ENCODE data around the gene ABCA2.
A peak's percentile ranks its signal among the peaks of the same experiment; 100 is the strongest.

Gene ABCA2

DNA sequence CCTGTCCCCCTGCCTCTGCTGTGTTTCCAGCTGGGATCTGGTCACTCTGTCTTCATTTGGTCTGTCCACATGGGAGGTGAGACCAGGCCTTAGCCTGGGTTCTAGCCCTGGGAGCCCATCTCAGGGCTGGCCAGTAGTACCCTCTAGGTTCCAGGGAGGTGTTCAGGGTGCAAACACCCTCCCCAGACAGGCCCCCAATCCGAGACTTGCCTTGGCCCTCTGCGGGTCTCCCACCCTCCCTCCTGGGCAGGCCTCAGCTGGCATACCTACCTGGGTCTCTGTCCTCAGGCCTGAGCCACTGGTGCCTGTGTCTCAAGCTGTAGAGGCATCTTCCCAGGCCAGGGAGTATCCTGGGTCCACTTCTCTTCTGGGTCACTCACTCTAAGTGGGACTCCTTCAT lies 43.2 kb upstream of the ABCA2 start:
- H3K4me3 ChIP-seq (ENCODE audit: control insufficient read depth, low read depth, low read length), result no peak overlapping the region
- no peak for DNase-seq (ENCODE audit: low read depth)
- TF ChIP-seq CTCF (IDR thresholded peaks at IDR 0.05; ENCODE audit: control insufficient read depth, insufficient read depth, low read depth, low read length, missing control alignments), result no peak

DNA sequence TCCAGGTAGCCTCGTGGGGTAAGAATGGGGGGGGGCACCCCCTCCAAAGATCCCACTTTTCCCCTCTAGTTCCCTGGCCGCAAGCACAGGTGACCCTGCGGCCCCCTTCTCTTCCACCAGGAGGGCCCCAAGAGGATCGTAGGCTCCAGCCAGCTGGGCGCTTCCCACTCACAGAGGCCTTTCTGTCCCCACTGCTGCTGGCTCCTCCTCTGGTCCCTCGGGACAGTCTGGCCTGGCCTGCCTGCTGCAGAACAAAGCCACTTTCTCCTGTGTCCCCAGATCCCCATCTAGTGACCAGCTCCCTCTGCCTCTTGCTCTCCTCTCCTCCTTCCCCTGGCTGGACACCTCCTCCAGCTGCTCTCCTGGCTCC lies 42.9 kb upstream of the ABCA2 start:
- peak overlapping the region; percentile 52 for H3K4me3 ChIP-seq (ENCODE audit: control insufficient read depth, low read depth, low read length)
- peak; percentile 8 for TF ChIP-seq CTCF (IDR thresholded peaks at IDR 0.05; ENCODE audit: control insufficient read depth, insufficient read depth, low read depth, low read length, missing control alignments)
- no peak for DNase-seq (ENCODE audit: low read depth)

DNA sequence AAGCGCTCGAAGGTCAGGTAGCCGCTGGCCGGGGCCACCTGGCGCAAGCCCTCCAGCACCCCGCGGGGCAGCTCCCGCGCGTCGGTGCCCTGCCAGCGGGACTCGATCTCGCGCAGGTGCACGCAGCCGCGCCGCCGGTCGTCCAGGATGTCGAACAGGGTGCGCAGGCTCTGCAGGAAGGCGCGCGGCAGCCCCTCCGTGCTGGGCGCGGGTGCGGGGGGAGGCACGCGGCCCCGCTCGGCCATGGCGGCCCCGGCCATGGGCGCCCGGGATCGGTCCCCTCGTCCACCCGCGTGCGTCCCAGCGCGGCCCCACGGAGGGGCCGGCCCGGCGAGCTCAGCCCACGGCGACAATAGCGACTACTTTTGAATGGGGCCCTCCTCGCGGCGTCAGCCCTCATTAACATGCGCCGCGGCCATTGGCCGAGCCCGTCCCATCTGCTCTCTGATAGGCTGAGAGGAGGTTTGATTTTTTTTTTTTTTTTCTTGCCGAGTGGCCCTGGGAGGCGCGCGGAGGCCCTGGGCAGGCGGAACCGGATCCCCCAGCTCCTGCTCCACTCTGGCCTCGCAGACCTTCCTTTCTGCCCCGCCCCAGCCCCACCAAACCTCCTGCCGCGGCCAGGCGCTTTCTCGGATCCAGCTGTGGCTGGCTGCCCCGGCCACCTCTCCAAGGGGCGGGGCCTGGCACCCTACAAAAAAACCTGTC lies 42.3 kb upstream of the ABCA2 start, which contains the start of gene SAPCD2:
Gene SAPCD2 (minus strand): TSS at position 357 of the 705 bp plus-strand sequence. CDS start 97 bp downstream, at position 260.
- no peak for TF ChIP-seq CTCF (IDR thresholded peaks at IDR 0.05; ENCODE audit: control insufficient read depth, insufficient read depth, low read depth, low read length, missing control alignments)
- H3K4me3 ChIP-seq (ENCODE audit: control insufficient read depth, low read depth, low read length), result peak within 1 kb of the TSS; percentile 52
- DNase-seq (ENCODE audit: low read depth), result no peak

DNA sequence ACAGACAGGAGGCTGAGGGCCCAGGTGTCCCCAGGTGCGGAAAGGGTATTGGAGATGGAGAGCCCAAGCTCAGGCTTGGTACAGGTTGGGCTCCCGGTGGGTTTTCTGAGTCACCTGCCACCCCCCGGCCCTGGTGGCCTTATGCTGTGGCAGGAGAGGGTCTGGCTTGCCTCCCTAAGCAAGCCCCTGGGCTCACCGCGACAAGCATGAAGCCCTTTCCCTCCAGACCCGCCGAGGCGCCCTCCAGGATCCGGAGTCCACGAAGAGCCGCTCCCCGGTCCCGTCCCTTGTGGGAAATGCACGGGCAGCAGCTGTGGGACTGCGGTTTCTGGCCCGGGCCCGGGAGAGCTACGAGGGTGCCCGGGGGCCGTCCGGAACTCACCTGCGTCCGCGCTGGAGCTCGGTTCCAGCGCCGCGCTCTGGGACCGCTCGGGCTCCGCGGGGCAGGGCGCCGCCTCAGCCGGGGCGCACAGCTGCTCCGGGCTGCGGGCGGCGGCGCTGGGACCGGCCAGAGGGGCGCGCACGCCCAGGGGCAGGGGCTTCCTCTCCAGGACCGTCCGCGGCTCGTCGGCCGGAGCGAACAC lies 41.6 kb upstream of the ABCA2 start:
- H3K4me3 ChIP-seq (ENCODE audit: control insufficient read depth, low read depth, low read length), result peak overlapping the region; percentile 37
- TF ChIP-seq CTCF (IDR thresholded peaks at IDR 0.05; ENCODE audit: control insufficient read depth, insufficient read depth, low read depth, low read length, missing control alignments), result no peak
- no peak for DNase-seq (ENCODE audit: low read depth)

GRCh38 chr9:137068539-137069507 lies 40.8 kb upstream of the ABCA2 start:
- no peak for TF ChIP-seq CTCF (IDR thresholded peaks at IDR 0.05; ENCODE audit: control insufficient read depth, insufficient read depth, low read depth, low read length, missing control alignments)
- DNase-seq (ENCODE audit: low read depth), result no peak
- H3K4me3 ChIP-seq (ENCODE audit: control insufficient read depth, low read depth, low read length), result peak overlapping the region; percentile 37

- no peak for DNase-seq (ENCODE audit: low read depth)
- peak; percentile 83 for TF ChIP-seq CTCF (IDR thresholded peaks at IDR 0.05; ENCODE audit: control insufficient read depth, insufficient read depth, low read depth, low read length, missing control alignments)
Measured at GRCh38 chr9:137067860-137068538, 40.0 kb upstream of the ABCA2 start.

More at GRCh38 chr9:137067860-137068538, 40.0 kb upstream of the ABCA2 start:
- H3K4me3 ChIP-seq (ENCODE audit: control insufficient read depth, low read depth, low read length), result no peak overlapping the region
